Panc1 (cell line): Measurements from ENCODE around the gene CNTNAP4. TPM values are rescaled to one million over a fixed set of nuclear protein-coding genes. Genes with fewer than 3 reads are reported as not detected.

Source experiments
- ATAC-seq: fragments of 200-7000 bp; cut with Tn5 transposase; 2 replicates; pipeline ENCODE4 v1.9.1; 2020; ENCODE audit warnings: mild to moderate bottlenecking, moderate library complexity
- BruUV-seq: library from RNA; stranded (reverse); fragments of 400-500 nt; replicated peaks from 2 replicates; lab custom pipeline; 2021; lab: Mats Ljungman, UMichigan
- CTCF ChIA-PET: fragments of 300-600 bp; sonication (Branson Sonifier 250); formaldehyde crosslinking; loops from one replicate; lab custom pipeline; 2022; ENCODE audit warnings: antibody characterized with exemption; lab: Charles Lee
- POLR2A ChIA-PET: fragments of 300-600 bp; sonication (Branson Sonifier 250); formaldehyde crosslinking; loops from one replicate; lab custom pipeline; 2022; ENCODE audit warnings: antibody characterized with exemption; lab: Charles Lee
- DNase-seq: peaks from one replicate; pipeline ENCODE4 v3.0.0-alpha.2; 2010; ENCODE audit warnings: low read depth, low spot score
- H3K27ac ChIP-seq: 2 replicates; pipeline ENCODE4 v1.5.1; 2011; ENCODE audit warnings: mild to moderate bottlenecking, low read length, inconsistent platforms
- H3K27me3 ChIP-seq: fragments of 200-500 bp; sonication (Bioruptor generic); 2 replicates; pipeline ENCODE4 v1.6.0; 2014; ENCODE audit warnings: low read length, inconsistent platforms; ENCODE audit not compliant: control insufficient read depth, insufficient read depth
- H3K36me3 ChIP-seq: fragments of 200-500 bp; sonication (Bioruptor generic); 2 replicates; pipeline ENCODE4 v1.5.1; 2014; ENCODE audit warnings: inconsistent platforms, mild to moderate bottlenecking, low read length, moderate library complexity; ENCODE audit not compliant: control insufficient read depth, insufficient read depth
- H3K4me1 ChIP-seq: 2 replicates; pipeline ENCODE4 v1.5.1; 2011; ENCODE audit warnings: inconsistent platforms, mild to moderate bottlenecking, low read length, moderate library complexity; ENCODE audit not compliant: control insufficient read depth, insufficient read depth
- H3K4me3 ChIP-seq, 2 experiments: 2 replicates each; pipeline ENCODE4 v1.5.1; 2011 to 2012; ENCODE audit warnings: low read depth in 2 of 2, low read length in 2 of 2, mild to moderate bottlenecking in 2 of 2, inconsistent platforms in 1 of 2, moderate library complexity in 1 of 2
- H3K9me3 ChIP-seq: fragments of 200-500 bp; sonication (Bioruptor generic); 2 replicates; pipeline ENCODE4 v1.5.1; 2014; ENCODE audit warnings: low read depth, mild to moderate bottlenecking, inconsistent platforms, low read length, moderate library complexity; ENCODE audit not compliant: control insufficient read depth, insufficient read depth
- POLR2AphosphoS5 ChIP-seq: IDR thresholded peaks from 2 replicates; pipeline ENCODE4 v1.6.1; 2012; ENCODE audit warnings: mild to moderate bottlenecking, low read depth, low read length, moderate library complexity
- SIN3A ChIP-seq: IDR thresholded peaks from 2 replicates; pipeline ENCODE4 v1.6.1; 2012; ENCODE audit warnings: low read depth, mild to moderate bottlenecking, low read length, moderate library complexity, borderline replicate concordance; ENCODE audit not compliant: insufficient read depth
- TCF7L2 ChIP-seq: IDR thresholded peaks from 2 replicates; pipeline ENCODE4 v1.6.1; 2011; ENCODE audit warnings: mild to moderate bottlenecking, low read depth, low read length, inconsistent platforms
- in situ Hi-C: cut with HindIII; loops from 2 replicates; pipeline ENCODE4 v1.10.0; 2016; ENCODE audit warnings: low sequenced_read_pairs, low pct_unique_long_range_greater_than_20kb
- intact Hi-C: fragments of 100-400 bp; cut with micrococcal nuclease; formaldehyde crosslinking; loops from one replicate; pipeline ENCODE4 v1.10.0; 2022; ENCODE audit not compliant: unreplicated experiment
- total RNA-seq: library from RNA; stranded (reverse); gene quantifications from one replicate; pipeline ENCODE4 v1.2.1, GENCODE V29; 2021; ENCODE audit not compliant: unreplicated experiment
- TF ChIP-seq, protein P1 (sequence below): fragments of 450-650 bp; IDR thresholded peaks from 2 replicates; pipeline ENCODE4 v1.5.1; 2017; ENCODE audit warnings: mild to moderate bottlenecking
- TF ChIP-seq, protein P2 (sequence below), 2 experiments: IDR thresholded peaks; 2 replicates each; pipeline ENCODE4 v1.6.1; 2011 to 2012; ENCODE audit warnings: low read depth in 2 of 2, control low read depth in 1 of 2, low read length in 1 of 2, mild to moderate bottlenecking in 1 of 2, moderate library complexity in 1 of 2; ENCODE audit not compliant: insufficient read depth in 1 of 2

Gene CNTNAP4
- total RNA-seq, 1 experiment from 2014 or later: not detected

GRCh38 chr16:76500006-76500405 is 222.8 kb downstream of the CNTNAP4 start:
- DNase-seq: no peak
- in situ Hi-C loops: no loop called here
- CTCF ChIA-PET: no interaction called here
- H3K27me3 ChIP-seq: no peaks in the 10 kb centered on the region
- H3K27ac ChIP-seq: no peak overlapping the region
- H3K9me3 ChIP-seq: no peaks in the 10 kb centered on the region
- H3K4me3 ChIP-seq: no peak overlapping the region
- BruUV-seq: no TSS peak
- TF ChIP-seq, protein P1, sequence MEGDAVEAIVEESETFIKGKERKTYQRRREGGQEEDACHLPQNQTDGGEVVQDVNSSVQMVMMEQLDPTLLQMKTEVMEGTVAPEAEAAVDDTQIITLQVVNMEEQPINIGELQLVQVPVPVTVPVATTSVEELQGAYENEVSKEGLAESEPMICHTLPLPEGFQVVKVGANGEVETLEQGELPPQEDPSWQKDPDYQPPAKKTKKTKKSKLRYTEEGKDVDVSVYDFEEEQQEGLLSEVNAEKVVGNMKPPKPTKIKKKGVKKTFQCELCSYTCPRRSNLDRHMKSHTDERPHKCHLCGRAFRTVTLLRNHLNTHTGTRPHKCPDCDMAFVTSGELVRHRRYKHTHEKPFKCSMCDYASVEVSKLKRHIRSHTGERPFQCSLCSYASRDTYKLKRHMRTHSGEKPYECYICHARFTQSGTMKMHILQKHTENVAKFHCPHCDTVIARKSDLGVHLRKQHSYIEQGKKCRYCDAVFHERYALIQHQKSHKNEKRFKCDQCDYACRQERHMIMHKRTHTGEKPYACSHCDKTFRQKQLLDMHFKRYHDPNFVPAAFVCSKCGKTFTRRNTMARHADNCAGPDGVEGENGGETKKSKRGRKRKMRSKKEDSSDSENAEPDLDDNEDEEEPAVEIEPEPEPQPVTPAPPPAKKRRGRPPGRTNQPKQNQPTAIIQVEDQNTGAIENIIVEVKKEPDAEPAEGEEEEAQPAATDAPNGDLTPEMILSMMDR: no peak
- no peak for TF ChIP-seq POLR2AphosphoS5
- TF ChIP-seq SIN3A: no peak
- TF ChIP-seq TCF7L2: no peak
- TF ChIP-seq, protein P2, sequence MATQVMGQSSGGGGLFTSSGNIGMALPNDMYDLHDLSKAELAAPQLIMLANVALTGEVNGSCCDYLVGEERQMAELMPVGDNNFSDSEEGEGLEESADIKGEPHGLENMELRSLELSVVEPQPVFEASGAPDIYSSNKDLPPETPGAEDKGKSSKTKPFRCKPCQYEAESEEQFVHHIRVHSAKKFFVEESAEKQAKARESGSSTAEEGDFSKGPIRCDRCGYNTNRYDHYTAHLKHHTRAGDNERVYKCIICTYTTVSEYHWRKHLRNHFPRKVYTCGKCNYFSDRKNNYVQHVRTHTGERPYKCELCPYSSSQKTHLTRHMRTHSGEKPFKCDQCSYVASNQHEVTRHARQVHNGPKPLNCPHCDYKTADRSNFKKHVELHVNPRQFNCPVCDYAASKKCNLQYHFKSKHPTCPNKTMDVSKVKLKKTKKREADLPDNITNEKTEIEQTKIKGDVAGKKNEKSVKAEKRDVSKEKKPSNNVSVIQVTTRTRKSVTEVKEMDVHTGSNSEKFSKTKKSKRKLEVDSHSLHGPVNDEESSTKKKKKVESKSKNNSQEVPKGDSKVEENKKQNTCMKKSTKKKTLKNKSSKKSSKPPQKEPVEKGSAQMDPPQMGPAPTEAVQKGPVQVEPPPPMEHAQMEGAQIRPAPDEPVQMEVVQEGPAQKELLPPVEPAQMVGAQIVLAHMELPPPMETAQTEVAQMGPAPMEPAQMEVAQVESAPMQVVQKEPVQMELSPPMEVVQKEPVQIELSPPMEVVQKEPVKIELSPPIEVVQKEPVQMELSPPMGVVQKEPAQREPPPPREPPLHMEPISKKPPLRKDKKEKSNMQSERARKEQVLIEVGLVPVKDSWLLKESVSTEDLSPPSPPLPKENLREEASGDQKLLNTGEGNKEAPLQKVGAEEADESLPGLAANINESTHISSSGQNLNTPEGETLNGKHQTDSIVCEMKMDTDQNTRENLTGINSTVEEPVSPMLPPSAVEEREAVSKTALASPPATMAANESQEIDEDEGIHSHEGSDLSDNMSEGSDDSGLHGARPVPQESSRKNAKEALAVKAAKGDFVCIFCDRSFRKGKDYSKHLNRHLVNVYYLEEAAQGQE (IDR thresholded peaks at IDR 0.05; ENCODE audit: insufficient read depth in 1 of 2, low read depth in 2 of 2, low read length in 1 of 2): no peak
- intact Hi-C loops: no loop called here
- POLR2A ChIA-PET: no interaction called here
- H3K4me1 ChIP-seq: no peaks in the 10 kb centered on the region
- H3K36me3 ChIP-seq: no peaks in the 10 kb centered on the region
- ATAC-seq: no peak

DNA sequence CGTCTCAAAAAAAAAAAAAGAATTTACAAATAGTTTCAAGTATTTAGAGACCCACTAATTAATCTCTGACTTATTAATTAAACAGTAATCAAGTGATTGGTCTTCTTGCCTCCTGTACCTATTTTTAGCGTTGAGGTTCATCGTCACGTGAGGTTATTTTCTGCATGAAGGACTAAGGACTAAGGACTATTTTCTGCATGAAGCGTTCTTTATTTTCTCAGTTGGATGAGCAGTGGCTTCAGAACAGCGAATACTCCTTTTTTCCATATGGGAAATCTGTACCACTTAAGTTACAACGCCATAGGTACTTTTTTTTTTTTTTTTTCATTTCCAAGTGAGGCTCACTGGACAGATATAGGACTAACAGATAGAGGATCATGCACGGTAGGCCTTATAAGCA is 224.9 kb downstream of the CNTNAP4 start:
- BruUV-seq: no TSS peak
- Histone ChIP-seq H3K36me3 (no peaks in the 10 kb centered on the region), H3K4me1 (no peaks in the 10 kb centered on the region), H3K27ac (no peak overlapping the region), H3K4me3 (no peak overlapping the region), H3K9me3 (no peaks in the 10 kb centered on the region), H3K27me3 (no peaks in the 10 kb centered on the region)
- no peak for DNase-seq
- intact Hi-C loops (no loop called here), in situ Hi-C loops (no loop called here)
- ChIA-PET POLR2A (no interaction called here), CTCF (no interaction called here)
- TF ChIP-seq, protein P1: no peak
- TF ChIP-seq POLR2AphosphoS5 (no peak), SIN3A (no peak), TCF7L2 (no peak)
- TF ChIP-seq, protein P2 (IDR thresholded peaks at IDR 0.05; ENCODE audit: insufficient read depth in 1 of 2, low read depth in 2 of 2, low read length in 1 of 2): no peak
- ATAC-seq: no peak
